Thyroid gland (tissue), 4 donors: ENCODE results near the gene NEURL4. TPM values are rescaled to one million over a fixed set of nuclear protein-coding genes. Genes with fewer than 3 reads are reported as not detected.

Experiments
- DNase-seq, 2 donors: peaks; one replicate each; pipeline ENCODE4 v3.0.0-alpha.2; 2019
- H3K27ac ChIP-seq, 3 donors: fragments of 200-600 bp; sonication (generic); 1 replicate in 2 of 3; 2 replicates in 1 of 3; pipeline ENCODE4 v1.5.1; 2016 to 2019; ENCODE audit warnings: mild to moderate bottlenecking in 1 of 3, moderate library complexity in 1 of 3
- H3K27me3 ChIP-seq: fragments of 200-600 bp; sonication (generic); one replicate; pipeline ENCODE4 v1.5.1; 2019
- H3K36me3 ChIP-seq, 2 donors: fragments of 200-600 bp; sonication (generic); one replicate each; pipeline ENCODE4 v1.5.1; 2016 to 2019
- H3K4me1 ChIP-seq, 2 donors: fragments of 200-600 bp; sonication (generic); one replicate each; pipeline ENCODE4 v1.5.1; 2017 to 2019
- H3K4me3 ChIP-seq, 3 donors: fragments of 200-600 bp; sonication (generic); replicated peaks in 1 of 3; 1 replicate in 2 of 3; 2 replicates in 1 of 3; pipeline ENCODE4 v1.5.1; 2016; ENCODE audit warnings: mild to moderate bottlenecking in 1 of 3
- H3K9me3 ChIP-seq: fragments of 200-600 bp; sonication (generic); one replicate; pipeline ENCODE4 v1.5.1; 2017
- CTCF ChIP-seq, 6 experiments: fragments of 200-600 bp in 3 of 6; fragments of 450-650 bp in 3 of 6; sonication (generic) in 3 of 6; IDR thresholded peaks; one replicate each; pipeline ENCODE4 v1.5.1; 2016 to 2019; ENCODE audit warnings: antibody characterized with exemption in 6 of 6, mild to moderate bottlenecking in 2 of 6, inconsistent platforms in 1 of 6, moderate library complexity in 1 of 6
- POLR2A ChIP-seq, 2 donors: fragments of 450-650 bp; IDR thresholded peaks; one replicate each; pipeline ENCODE4 v1.6.1; 2017; ENCODE audit warnings: antibody characterized with exemption in 2 of 2, mild to moderate bottlenecking in 2 of 2, moderate library complexity in 1 of 2
- WGBS, 2 donors: methylation state at CpG; one replicate each; pipeline ENCODE4 v1.1.5; 2017; 5-methylcytosine and 5-hydroxymethylcytosine counted together
- intact Hi-C: fragments of 100-400 bp; cut with DNase I; formaldehyde crosslinking; loops from one replicate; pipeline ENCODE4 v1.15.1; 2023
- total RNA-seq, 4 donors: library from RNA; depleted of rRNA; stranded (reverse); fragments of >200 nt; gene quantifications; one replicate each; pipeline ENCODE4 v1.2.3, GENCODE V29; 2016

Gene NEURL4
- total RNA-seq, 4 donors from 2014 or later, result 18.5 to 32.8 (median 22.5) TPM

GRCh38 chr17:7289256-7290032, 39.7 kb downstream of the NEURL4 start:
- Histone ChIP-seq H3K4me3 (no peak overlapping the region), H3K4me1 (peaks cover 0 to 18% of the 10 kb centered on the region in 2 donors), H3K9me3 (no peaks in the 10 kb centered on the region), H3K27ac (no peak overlapping the region), H3K36me3 (no peaks in the 10 kb centered on the region), H3K27me3 (no peaks in the 10 kb centered on the region)
- WGBS, 2 donors, result 93% methylated on average over 14 to 15 of the region's 18 CpGs
- DNase-seq, result no peak
- intact Hi-C loops, result no loop called here
- TF ChIP-seq POLR2A (IDR thresholded peaks at IDR 0.05), result no peak
- no peak for TF ChIP-seq CTCF (IDR thresholded peaks at IDR 0.05)

- TF ChIP-seq CTCF (IDR thresholded peaks at IDR 0.05) (no peak), POLR2A (IDR thresholded peaks at IDR 0.05) (no peak)
- Histone ChIP-seq H3K9me3 (no peaks in the 10 kb centered on the region), H3K27ac (no peak overlapping the region), H3K36me3 (no peaks in the 10 kb centered on the region), H3K4me1 (peaks cover 16 to 18% of the 10 kb centered on the region in 2 donors), H3K27me3 (no peaks in the 10 kb centered on the region), H3K4me3 (no peak overlapping the region)
- intact Hi-C loops, result no loop called here
- 94 to 95% methylated on average over 10 to 12 of the region's 12 CpGs for WGBS, 2 donors
- DNase-seq, result no peak
Measured at GRCh38 chr17:7285679-7286078, 43.5 kb downstream of the NEURL4 start.

GRCh38 chr17:7284911-7285310, 44.2 kb downstream of the NEURL4 start:
- Histone ChIP-seq H3K36me3 (no peaks in the 10 kb centered on the region), H3K9me3 (no peaks in the 10 kb centered on the region), H3K27ac (no peak overlapping the region), H3K4me3 (no peak overlapping the region), H3K4me1 (peaks cover 16 to 23% of the 10 kb centered on the region in 2 donors), H3K27me3 (no peaks in the 10 kb centered on the region)
- TF ChIP-seq POLR2A (IDR thresholded peaks at IDR 0.05), result no peak
- no peak for TF ChIP-seq CTCF (IDR thresholded peaks at IDR 0.05)
- DNase-seq, result no peak
- 90 to 100% methylated on average over 1 to 9 of the region's 16 CpGs for WGBS, 2 donors
- intact Hi-C loops, result no loop called here

- intact Hi-C loops, result no loop called here
- Histone ChIP-seq H3K4me3 (no peak overlapping the region), H3K4me1 (peaks cover 16 to 23% of the 10 kb centered on the region in 2 donors), H3K9me3 (no peaks in the 10 kb centered on the region), H3K36me3 (no peaks in the 10 kb centered on the region), H3K27me3 (no peaks in the 10 kb centered on the region), H3K27ac (no peak overlapping the region)
- TF ChIP-seq POLR2A (IDR thresholded peaks at IDR 0.05), result no peak
- no peak for TF ChIP-seq CTCF (IDR thresholded peaks at IDR 0.05)
- WGBS, 2 donors, result 82 to 93% methylated on average over 16 to 17 of the region's 18 CpGs
- no peak for DNase-seq
Measured at GRCh38 chr17:7283471-7284216, 45.5 kb downstream of the NEURL4 start.
